Naive thymus-derived CD8-positive, alpha-beta T cell (primary cell): Measurements from ENCODE around the gene IFITM1. TPM values are rescaled to one million over a fixed set of nuclear protein-coding genes. Genes with fewer than 3 reads are reported as not detected.
"Not testable (repeated sequence)": the region's sequence is repeated elsewhere in the genome, so short reads cannot be mapped to it uniquely, and the experiment has no call there.

Experiments
- ATAC-seq, 2 donors: fragments of 150-1000 bp; cut with Tn5 transposase in 1 of 2; sonication (Bioruptor Pico), chemical (Tn5 transposase) in 1 of 2; 1 replicate in 1 of 2; 2 replicates in 1 of 2; pipeline ENCODE4 v1.10.0; 2021; ENCODE audit warnings: mild to moderate bottlenecking in 2 of 2, moderate library complexity in 2 of 2
- POLR2A ChIA-PET: fragments of 350-600 bp; sonication (Branson Sonifier 250); formaldehyde crosslinking; loops from one replicate; lab custom pipeline; 2021; ENCODE audit warnings: antibody characterized with exemption; lab: Charles Lee
- DNase-seq, 10 donors: peaks; one replicate each; pipeline versions ENCODE4 v3.0.0 to v3.0.0-alpha.2; 2020 to 2022
- H3K27ac Mint-ChIP-seq, 10 donors: one replicate each; pipeline ENCODE4 v1.8.0; 2020 to 2022; ENCODE audit warnings: mild to moderate bottlenecking in 10 of 10, mixed read lengths in 10 of 10, moderate library complexity in 4 of 10, inconsistent platforms in 1 of 10
- H3K27me3 Mint-ChIP-seq, 5 donors: one replicate each; pipeline ENCODE4 v1.8.0; 2021 to 2022; ENCODE audit warnings: mixed read lengths in 5 of 5
- H3K36me3 Mint-ChIP-seq, 3 donors: one replicate each; pipeline ENCODE4 v1.8.0; 2020 to 2022; ENCODE audit warnings: mixed read lengths in 3 of 3, mild to moderate bottlenecking in 2 of 3, inconsistent platforms in 1 of 3
- H3K4me1 Mint-ChIP-seq, 4 donors: one replicate each; pipeline ENCODE4 v1.8.0; 2021 to 2022; ENCODE audit warnings: mixed read lengths in 4 of 4
- H3K4me3 Mint-ChIP-seq, 10 donors: one replicate each; pipeline ENCODE4 v1.8.0; 2020 to 2022; ENCODE audit warnings: mild to moderate bottlenecking in 10 of 10, mixed read lengths in 10 of 10, moderate library complexity in 6 of 10, inconsistent platforms in 1 of 10
- H3K9me3 Mint-ChIP-seq, 9 donors: one replicate each; pipeline ENCODE4 v1.8.0; 2020 to 2022; ENCODE audit warnings: mixed read lengths in 9 of 9, mild to moderate bottlenecking in 3 of 9, inconsistent platforms in 1 of 9, moderate library complexity in 1 of 9
- polyA plus RNA-seq, 3 donors: library from polyadenylated mRNA; unstranded; fragments of 300-500 nt; fragmentation: Illumina TruSeq; gene quantifications; one replicate each; pipeline ENCODE4 v1.2.3, GENCODE V29; 2021
- total RNA-seq, 8 experiments: library from RNA in 2 of 8; stranded (reverse) in 2 of 8; gene quantifications; one replicate each; pipeline ENCODE4 v1.2.3 and lab custom pipeline; 2021 to 2026

Gene IFITM1
- total and polyA plus RNA-seq, 5 experiments from 2014 or later = 90.0 to 2,198 (median 1,833) TPM

DNA sequence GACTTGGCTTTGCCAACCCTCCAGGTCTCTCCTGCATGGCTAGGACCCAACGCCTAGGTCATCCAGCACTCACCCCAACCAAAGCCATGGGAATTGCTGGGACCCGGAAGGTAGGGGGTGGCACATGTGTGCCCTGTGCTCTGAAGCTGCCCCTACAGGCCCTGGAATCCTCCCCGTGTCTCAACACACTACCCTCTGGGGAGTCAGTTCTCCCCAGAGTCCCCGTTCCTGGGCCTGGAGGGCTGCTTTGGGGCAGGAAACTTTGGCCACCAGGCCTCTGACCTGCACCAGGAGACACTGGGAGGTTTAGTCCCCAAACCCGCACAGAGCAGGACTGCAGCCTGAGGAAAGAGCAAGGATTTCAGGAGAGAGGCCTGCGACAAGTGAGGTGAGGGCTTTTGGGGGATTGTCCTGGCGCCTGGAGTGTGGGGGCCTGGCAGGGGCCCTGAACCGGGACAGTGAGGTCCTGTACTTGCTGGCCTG lies 495 bp upstream of the IFITM1 start:
- DNase-seq (peak in 1 of 10 donors; percentile 1), ATAC-seq (no peak)
- Mint-ChIP-seq H3K4me1 (peaks cover 33 to 55% (median 44%) of the 10 kb centered on the region in 4 donors), H3K27ac (peak overlapping the region; percentile 94 to 99 (median 99)), H3K36me3 (peaks cover 19 to 31% (median 27%) of the 10 kb centered on the region in 3 donors), H3K27me3 (no peaks in the 10 kb centered on the region), H3K9me3 (no peaks in the 10 kb centered on the region), H3K4me3 (peak overlapping the region; percentile 88 to 100 (median 97))
- POLR2A ChIA-PET = interaction anchor here (0.9 to 5.1 kb wide), 11 partner anchors 11 to 143 kb away, joined by 3 to 36 read pairs (median 11); partner anchors contain the start of genes BET1L, PGGHG and RIC8A

DNA sequence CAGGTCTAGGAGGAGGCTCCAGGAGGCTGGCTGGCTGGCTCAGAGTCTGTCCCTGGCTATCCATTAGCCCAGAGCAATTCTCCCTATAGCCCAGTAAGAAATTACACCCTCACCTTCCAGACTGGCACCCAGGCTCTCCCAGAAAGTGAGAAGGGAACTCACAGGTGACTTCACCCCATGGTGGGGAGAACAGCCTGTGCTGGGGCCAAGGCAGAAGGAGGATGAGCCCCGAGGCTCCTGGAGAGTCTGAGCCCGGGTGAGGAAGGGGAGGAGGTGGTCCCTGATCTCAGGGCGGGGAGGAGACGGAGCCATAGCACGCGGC lies 675 bp downstream of the IFITM1 start:
- H3K36me3 Mint-ChIP-seq = peaks cover 19 to 27% (median 22%) of the 10 kb centered on the region in 3 donors
- POLR2A ChIA-PET = interaction anchor here (1.2 to 5.1 kb wide), 10 partner anchors 9 to 100 kb away, joined by 3 to 70 read pairs (median 46); partner anchors contain the start of genes IFITM2, NLRP6, PGGHG and SIGIRR
- H3K27me3 Mint-ChIP-seq, H3K9me3 Mint-ChIP-seq, DNase-seq: not testable (repeated sequence)
- peaks cover 26 to 47% (median 36%) of the 10 kb centered on the region in 4 donors for H3K4me1 Mint-ChIP-seq
- H3K4me3 Mint-ChIP-seq = peak overlapping the region; percentile 88 to 100 (median 97)
- peak; percentile 1 to 2 for ATAC-seq
- H3K27ac Mint-ChIP-seq = peak overlapping the region; percentile 94 to 99 (median 99)

DNA sequence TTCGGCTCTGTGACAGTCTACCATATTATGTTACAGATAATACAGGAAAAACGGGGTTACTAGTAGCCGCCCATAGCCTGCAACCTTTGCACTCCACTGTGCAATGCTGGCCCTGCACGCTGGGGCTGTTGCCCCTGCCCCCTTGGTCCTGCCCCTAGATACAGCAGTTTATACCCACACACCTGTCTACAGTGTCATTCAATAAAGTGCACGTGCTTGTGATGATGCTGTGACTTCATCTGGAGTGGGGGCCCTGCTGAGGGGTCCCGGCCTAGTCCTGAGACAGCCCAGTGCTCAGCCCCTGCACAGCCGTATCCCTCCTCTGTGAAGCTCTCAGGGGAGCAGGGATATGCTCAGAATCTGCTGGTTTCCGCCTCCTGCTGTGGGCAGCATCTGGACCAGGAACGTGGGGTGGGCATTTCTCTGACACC lies 1.2 kb downstream of the IFITM1 start:
- no peaks in the 10 kb centered on the region for H3K27me3 Mint-ChIP-seq
- peaks cover 26 to 48% (median 36%) of the 10 kb centered on the region in 4 donors for H3K4me1 Mint-ChIP-seq
- H3K36me3 Mint-ChIP-seq = peaks cover 19 to 26% (median 19%) of the 10 kb centered on the region in 3 donors
- H3K9me3 Mint-ChIP-seq = no peaks in the 10 kb centered on the region
- POLR2A ChIA-PET = interaction anchor here (0.5 to 5.1 kb wide), 21 partner anchors 9 to 134 kb away, joined by 3 to 70 read pairs (median 4); partner anchors contain the start of genes BET1L, IFITM2, NLRP6 and PGGHG
- peak overlapping the region; percentile 88 to 100 (median 97) for H3K4me3 Mint-ChIP-seq
- peak overlapping the region; percentile 94 to 99 (median 99) for H3K27ac Mint-ChIP-seq
- DNase-seq (peak in 4 of 10 donors; percentile 34 to 76 (median 50)), ATAC-seq (peak; percentile 4 to 10)

DNA sequence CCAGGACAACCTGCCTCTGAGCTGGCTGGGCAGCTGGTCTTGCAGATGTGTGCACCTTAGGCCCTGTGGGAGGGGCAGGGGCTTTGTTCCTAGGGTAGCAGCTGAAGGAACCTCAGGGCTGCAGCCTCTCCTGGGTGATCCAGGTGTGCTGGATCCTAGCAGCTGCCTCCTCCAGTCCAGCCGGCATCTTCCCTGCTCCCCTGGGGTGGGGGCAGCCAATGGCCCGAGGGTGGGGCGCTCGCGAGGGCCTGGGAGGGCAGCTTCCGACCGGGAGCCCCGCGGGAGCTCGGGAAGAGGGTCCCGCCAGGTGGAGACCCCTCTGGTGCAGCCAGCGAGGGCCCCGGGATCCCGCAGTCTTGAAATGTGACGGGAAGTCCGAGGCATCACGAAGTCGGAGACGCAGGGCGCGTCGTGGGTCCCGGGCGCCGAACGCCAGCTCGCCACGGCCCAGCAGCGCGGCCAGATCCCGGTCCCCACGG lies 1.7 kb downstream of the IFITM1 start:
- peak overlapping the region; percentile 88 to 100 (median 97) for H3K4me3 Mint-ChIP-seq
- peaks cover 30 to 53% (median 40%) of the 10 kb centered on the region in 4 donors for H3K4me1 Mint-ChIP-seq
- no peaks in the 10 kb centered on the region for H3K27me3 Mint-ChIP-seq
- DNase-seq (no peak), ATAC-seq (no peak)
- no peaks in the 10 kb centered on the region for H3K9me3 Mint-ChIP-seq
- POLR2A ChIA-PET = interaction anchor here (0.5 to 5.1 kb wide), 21 partner anchors 10 to 134 kb away, joined by 3 to 70 read pairs (median 4); partner anchors contain the start of genes BET1L, IFITM2, NLRP6 and PGGHG
- H3K27ac Mint-ChIP-seq = peak overlapping the region; percentile 94 to 99 (median 99)
- peaks cover 19 to 26% (median 19%) of the 10 kb centered on the region in 3 donors for H3K36me3 Mint-ChIP-seq

DNA sequence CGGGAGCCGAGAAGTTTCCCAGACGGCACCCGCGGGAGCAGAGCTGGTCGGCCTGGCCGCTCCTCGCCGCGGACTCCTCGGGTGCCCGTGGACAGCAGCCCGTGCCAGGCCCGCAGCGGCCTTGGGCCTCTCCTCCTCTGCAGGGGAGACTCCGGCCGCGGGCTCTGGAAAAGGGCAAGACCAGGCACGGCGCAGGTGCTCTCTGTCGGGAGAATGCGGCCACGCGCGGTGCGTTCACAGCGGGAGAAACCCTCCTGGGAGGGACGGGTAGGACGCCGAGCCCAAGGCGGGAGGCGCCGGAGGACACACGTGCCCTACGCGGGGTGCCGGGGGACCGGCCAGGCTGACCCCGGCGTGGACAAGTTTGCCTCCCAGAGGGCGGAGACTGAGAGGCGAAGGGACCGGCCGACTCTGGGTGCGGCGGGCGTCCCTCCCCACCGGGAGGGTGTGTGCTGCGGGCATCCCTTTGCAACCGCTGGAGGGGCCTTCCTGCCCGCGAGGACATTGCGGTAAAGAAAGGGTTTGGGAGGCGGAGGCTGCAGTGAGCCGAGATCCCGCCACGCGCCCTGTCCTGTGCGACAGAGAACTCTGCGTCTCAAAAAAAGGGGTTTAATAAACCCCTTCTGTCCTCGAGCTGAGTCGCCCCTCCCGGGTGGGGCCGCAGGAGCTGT lies 2.3 kb downstream of the IFITM1 start:
- H3K27ac Mint-ChIP-seq = peak overlapping the region; percentile 92 to 98 (median 96)
- no peaks in the 10 kb centered on the region for H3K9me3 Mint-ChIP-seq
- peaks cover 19 to 26% (median 19%) of the 10 kb centered on the region in 3 donors for H3K36me3 Mint-ChIP-seq
- POLR2A ChIA-PET = interaction anchor here (0.5 to 5.1 kb wide), 28 partner anchors 10 to 247 kb away, joined by 3 to 70 read pairs (median 4); partner anchors contain the start of genes BET1L, IFITM2, NLRP6 and PGGHG
- H3K4me1 Mint-ChIP-seq = peaks cover 33 to 57% (median 44%) of the 10 kb centered on the region in 4 donors
- peak in 2 of 10 donors; percentile 14 to 44 for DNase-seq
- no peak for ATAC-seq
- H3K4me3 Mint-ChIP-seq = peak overlapping the region; percentile 87 to 97 (median 93)
- H3K27me3 Mint-ChIP-seq = no peaks in the 10 kb centered on the region

DNA sequence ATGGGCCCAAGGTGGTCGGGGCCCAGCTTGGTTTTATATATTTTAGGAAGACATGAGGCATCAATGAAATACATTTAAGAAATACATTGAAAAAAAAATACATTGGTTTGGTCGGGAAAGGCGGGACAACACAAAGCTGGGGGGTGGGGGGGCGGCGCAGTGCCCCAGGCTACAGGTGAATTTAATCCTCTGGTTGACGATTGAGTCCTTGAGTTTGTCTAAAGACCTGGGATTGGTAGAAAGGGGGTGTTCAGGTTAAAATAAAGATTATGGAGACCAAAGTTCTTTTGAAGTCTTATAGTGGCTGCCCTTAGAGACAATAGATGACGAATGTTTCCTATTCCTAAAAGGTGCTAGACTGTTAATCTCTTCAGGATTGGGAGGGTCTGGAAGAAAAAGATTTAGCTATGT lies 3.1 kb downstream of the IFITM1 start:
- Mint-ChIP-seq H3K4me3 (peak overlapping the region; percentile 87 to 97 (median 93)), H3K4me1 (peaks cover 32 to 56% (median 42%) of the 10 kb centered on the region in 4 donors), H3K36me3 (peaks cover 19 to 26% (median 19%) of the 10 kb centered on the region in 3 donors), H3K27me3 (no peaks in the 10 kb centered on the region), H3K9me3 (no peaks in the 10 kb centered on the region), H3K27ac (peak overlapping the region; percentile 92 to 98 (median 96))
- ATAC-seq = no peak
- DNase-seq = peak in 1 of 10 donors; percentile 49
- POLR2A ChIA-PET = interaction anchor here (0.5 to 5.1 kb wide), 22 partner anchors 8 to 247 kb away, joined by 3 to 70 read pairs (median 6); partner anchors contain the start of genes BET1L, IFITM2, NLRP6 and PGGHG

DNA sequence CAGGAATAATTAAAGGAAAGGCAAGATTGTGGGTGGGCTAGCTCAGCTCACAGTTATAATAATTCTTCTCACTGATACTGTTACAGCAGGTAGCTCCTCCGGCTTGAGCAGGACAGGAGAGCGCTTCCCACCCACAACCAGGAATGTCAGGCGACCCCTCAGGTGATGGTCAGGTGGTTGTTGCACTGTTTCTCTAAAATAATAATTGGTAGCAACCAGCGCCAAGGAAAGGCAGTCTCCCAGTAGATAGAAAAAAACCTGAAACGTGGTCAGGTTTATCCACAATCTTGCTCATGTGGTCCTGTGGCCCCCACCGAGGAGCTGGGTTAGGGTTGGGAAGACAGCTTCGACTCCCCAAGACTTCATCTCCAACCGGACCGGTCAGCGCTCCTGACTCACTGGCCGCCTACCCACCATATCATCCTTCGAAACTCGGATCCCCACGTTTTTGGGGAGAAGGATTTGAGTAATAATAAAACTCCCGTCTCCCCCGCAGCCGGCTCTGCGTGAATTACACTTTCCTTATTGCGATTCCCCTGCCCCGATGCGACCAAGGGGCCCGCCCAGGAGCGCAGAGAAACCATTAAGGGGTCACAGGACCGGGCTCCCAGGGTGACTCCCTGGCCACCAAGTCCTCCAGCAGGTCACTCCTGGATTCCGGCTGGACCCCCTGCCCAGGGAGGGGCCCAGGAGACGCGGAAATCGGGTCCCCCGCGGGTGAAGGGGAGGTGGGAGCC lies 4.0 kb downstream of the IFITM1 start:
- not testable (repeated sequence) for ATAC-seq, H3K9me3 Mint-ChIP-seq, DNase-seq, H3K27me3 Mint-ChIP-seq
- POLR2A ChIA-PET = interaction anchor here (1.2 to 5.1 kb wide), 17 partner anchors 8 to 246 kb away, joined by 3 to 70 read pairs (median 6); partner anchors contain the start of genes BET1L, IFITM2, NLRP6 and PGGHG
- H3K27ac Mint-ChIP-seq = peak overlapping the region; percentile 92 to 98 (median 96)
- peaks cover 19 to 26% (median 19%) of the 10 kb centered on the region in 3 donors for H3K36me3 Mint-ChIP-seq
- H3K4me1 Mint-ChIP-seq = peaks cover 30 to 48% (median 38%) of the 10 kb centered on the region in 4 donors
- peak overlapping the region; percentile 87 to 97 (median 93) for H3K4me3 Mint-ChIP-seq

DNA sequence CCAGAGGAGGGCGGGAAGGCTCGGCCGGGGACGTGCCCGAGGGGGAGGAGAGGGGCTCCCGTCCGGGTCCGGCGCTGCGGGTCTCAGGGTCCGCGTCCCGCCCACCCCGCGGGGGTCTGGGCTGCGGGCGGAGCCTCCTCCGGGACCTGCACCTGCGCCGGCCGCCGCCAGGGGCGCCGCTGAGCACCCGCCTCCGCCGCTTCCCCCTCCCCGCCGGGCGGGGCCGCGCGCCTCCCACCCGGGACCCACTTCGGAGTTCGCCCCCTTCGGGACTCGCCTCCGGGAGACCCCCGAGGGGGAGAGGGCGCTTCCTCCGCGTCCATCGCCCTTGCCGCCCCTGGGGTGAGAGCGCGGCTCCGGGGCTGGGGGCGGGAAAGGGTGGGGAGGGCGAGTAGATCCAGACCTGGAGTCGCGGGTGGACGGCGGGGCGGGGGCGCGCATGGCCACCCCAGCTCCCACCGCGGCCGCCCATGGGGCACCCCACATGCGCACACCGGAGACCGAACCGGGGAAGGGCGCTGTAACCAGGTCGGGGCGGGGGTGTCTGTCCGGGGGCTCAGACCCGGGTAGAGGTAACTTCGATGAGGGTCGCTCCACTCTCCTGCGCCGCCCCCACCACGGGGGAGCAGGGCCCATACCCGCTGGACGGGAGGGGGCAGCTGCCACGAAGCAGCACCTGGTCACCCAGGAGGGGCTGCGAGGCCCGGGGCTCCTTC lies 4.7 kb downstream of the IFITM1 start:
- ATAC-seq = peak; percentile 20
- H3K27me3 Mint-ChIP-seq, H3K9me3 Mint-ChIP-seq, DNase-seq: not testable (repeated sequence)
- H3K4me1 Mint-ChIP-seq = peaks cover 28 to 45% (median 37%) of the 10 kb centered on the region in 4 donors
- peak overlapping the region in 3 of 10 donors; percentile 39 to 79 (median 78) for H3K27ac Mint-ChIP-seq
- peak overlapping the region in 4 of 10 donors; percentile 45 to 92 (median 89) for H3K4me3 Mint-ChIP-seq
- H3K36me3 Mint-ChIP-seq = peaks cover 19 to 26% (median 19%) of the 10 kb centered on the region in 3 donors
- POLR2A ChIA-PET = interaction anchor here (1.1 to 5.1 kb wide), 12 partner anchors 9 to 111 kb away, joined by 5 to 70 read pairs (median 26); partner anchors contain the start of genes BET1L, IFITM2, NLRP6 and PGGHG

DNA sequence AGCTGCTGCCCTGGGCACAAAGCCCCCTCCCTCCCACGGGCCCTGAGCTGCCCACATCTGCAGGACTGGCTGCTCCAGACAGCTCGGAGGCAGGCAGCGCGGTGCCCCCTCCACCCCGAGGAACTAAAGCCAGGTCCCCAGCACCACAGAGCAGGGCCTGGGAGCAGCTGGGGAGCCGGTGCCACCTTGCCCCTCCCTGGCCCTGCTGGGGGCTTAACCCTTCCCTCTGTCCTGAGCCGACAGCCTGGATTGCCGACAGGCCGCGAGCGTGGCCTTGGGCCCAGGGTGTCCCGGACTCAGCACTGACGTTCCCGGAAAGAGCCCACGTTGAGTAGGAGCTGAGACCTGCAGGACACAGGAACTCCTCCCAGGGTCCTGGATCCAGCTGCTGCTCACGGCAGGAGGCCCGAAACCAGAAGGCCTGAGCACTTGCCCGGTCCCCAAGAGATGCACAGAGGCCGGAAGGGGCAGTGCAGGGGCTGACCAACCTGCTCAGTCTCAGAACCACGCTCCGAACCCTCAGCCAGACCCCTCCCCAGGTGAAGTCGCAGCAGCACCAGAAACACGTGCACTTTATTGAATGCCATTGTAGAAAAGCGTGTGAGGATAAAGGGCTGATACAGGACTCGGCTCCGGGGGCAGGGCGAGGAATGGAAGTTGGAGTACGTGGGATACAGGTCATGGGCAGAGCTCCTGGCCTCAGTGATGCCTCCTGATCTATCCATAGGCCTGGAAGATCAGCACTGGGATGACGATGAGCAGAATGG lies 5.5 kb downstream of the IFITM1 start:
- H3K27me3 Mint-ChIP-seq, H3K9me3 Mint-ChIP-seq: not testable (repeated sequence)
- H3K4me3 Mint-ChIP-seq = peak overlapping the region; percentile 87 to 97 (median 92)
- H3K27ac Mint-ChIP-seq = peak overlapping the region; percentile 96 to 99 (median 98)
- ATAC-seq = peak; percentile 8 to 29
- peaks cover 30 to 45% (median 40%) of the 10 kb centered on the region in 4 donors for H3K4me1 Mint-ChIP-seq
- DNase-seq = peak in 2 of 10 donors; percentile 45 to 48
- peaks cover 14 to 21% (median 18%) of the 10 kb centered on the region in 3 donors for H3K36me3 Mint-ChIP-seq
- POLR2A ChIA-PET = interaction anchor here (1.0 to 2.3 kb wide), 4 partner anchors 10 to 36 kb away, joined by 4 to 18 read pairs (median 8); no protein-coding TSS in a partner anchor

DNA sequence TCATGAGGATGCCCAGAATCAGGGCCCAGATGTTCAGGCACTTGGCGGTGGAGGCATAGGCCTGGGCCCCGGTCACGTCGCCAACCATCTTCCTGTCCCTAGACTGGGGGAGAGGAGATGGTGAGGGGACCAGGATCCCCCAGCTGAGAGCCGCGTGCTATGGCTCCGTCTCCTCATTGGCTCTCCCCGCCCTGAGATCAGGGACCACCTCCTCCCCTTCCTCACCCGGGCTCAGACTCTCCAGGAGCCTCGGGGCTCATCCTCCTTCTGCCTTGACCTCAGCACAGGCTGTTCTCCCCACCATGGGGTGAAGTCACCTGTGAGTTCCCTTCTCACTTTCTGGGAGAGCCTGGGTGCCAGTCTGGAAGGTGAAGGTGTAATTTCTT lies 6.0 kb downstream of the IFITM1 start:
- peaks cover 35 to 51% (median 45%) of the 10 kb centered on the region in 4 donors for H3K4me1 Mint-ChIP-seq
- POLR2A ChIA-PET = interaction anchor here (1.0 to 2.3 kb wide), 3 partner anchors 10 to 36 kb away, joined by 4 to 18 read pairs (median 12); no protein-coding TSS in a partner anchor
- H3K4me3 Mint-ChIP-seq = peak overlapping the region; percentile 87 to 97 (median 92)
- not testable (repeated sequence) for DNase-seq, H3K27me3 Mint-ChIP-seq, H3K9me3 Mint-ChIP-seq
- ATAC-seq = peak; percentile 0 to 1
- H3K27ac Mint-ChIP-seq = peak overlapping the region; percentile 96 to 99 (median 98)
- H3K36me3 Mint-ChIP-seq = peaks cover 12 to 18% (median 15%) of the 10 kb centered on the region in 3 donors
